Breast epithelium (tissue), 4 donors: Measurements from ENCODE around the gene LGALS7B. TPM values are rescaled to one million over a fixed set of nuclear protein-coding genes. Genes with fewer than 3 reads are reported as not detected.
"Not testable (repeated sequence)": the region's sequence is repeated elsewhere in the genome, so short reads cannot be mapped to it uniquely, and the experiment has no call there.

Source experiments
- DNase-seq, 2 donors: peaks; one replicate each; pipeline ENCODE4 v3.0.0-alpha.2; 2019; ENCODE audit warnings: low spot score in 2 of 2
- H3K27ac ChIP-seq, 2 donors: fragments of 200-600 bp; sonication (generic) in 1 of 2; one replicate each; pipeline ENCODE4 v1.5.1; 2016 to 2019; ENCODE audit warnings: mild to moderate bottlenecking in 1 of 2
- H3K27me3 ChIP-seq, 2 donors: fragments of 200-600 bp; sonication (generic) in 1 of 2; one replicate each; pipeline versions ENCODE4 v1.5.1 to v1.6.0; 2017 to 2019; ENCODE audit warnings: control low read depth in 1 of 2, mild to moderate bottlenecking in 1 of 2
- H3K36me3 ChIP-seq: fragments of 200-600 bp; one replicate; pipeline ENCODE4 v1.5.1; 2019
- H3K4me1 ChIP-seq, 2 donors: fragments of 200-600 bp; sonication (generic); one replicate each; pipeline ENCODE4 v1.5.1; 2016 to 2019; ENCODE audit warnings: control low read depth in 1 of 2
- H3K4me3 ChIP-seq, 3 donors: fragments of 200-600 bp; sonication (generic); 1 replicate in 2 of 3; 2 replicates in 1 of 3; pipeline ENCODE4 v1.5.1; 2016 to 2019; ENCODE audit warnings: mild to moderate bottlenecking in 3 of 3, moderate library complexity in 2 of 3
- H3K9me3 ChIP-seq, 2 donors: fragments of 200-600 bp; sonication (generic) in 1 of 2; one replicate each; pipeline ENCODE4 v1.5.1; 2016 to 2019; ENCODE audit warnings: control low read depth in 1 of 2
- POLR2A ChIP-seq: fragments of 450-650 bp; IDR thresholded peaks from one replicate; pipeline ENCODE4 v1.6.1; 2016; ENCODE audit warnings: antibody characterized with exemption, mild to moderate bottlenecking, moderate library complexity
- POLR2AphosphoS5 ChIP-seq, 3 donors: sonication (generic); formaldehyde crosslinking; IDR thresholded peaks; one replicate each; pipeline ENCODE4 v1.6.1; 2017; ENCODE audit warnings: antibody characterized with exemption in 3 of 3
- intact Hi-C: fragments of 100-400 bp; cut with DNase I; formaldehyde crosslinking; loops from one replicate; pipeline ENCODE4 v1.15.1; 2023; ENCODE audit warnings: low total_unique reads
- total RNA-seq, 3 donors: library from RNA; depleted of rRNA; stranded (reverse); fragments of >200 nt; gene quantifications; one replicate each; pipeline ENCODE4 v1.1.0, GENCODE V29; 2016
- TF ChIP-seq, protein P1 (sequence below), 3 donors: fragments of 450-650 bp; IDR thresholded peaks; one replicate each; pipeline ENCODE4 v1.5.1; 2016 to 2017; ENCODE audit warnings: antibody characterized with exemption in 3 of 3, mild to moderate bottlenecking in 3 of 3, moderate library complexity in 3 of 3

Gene LGALS7B
- total RNA-seq, 3 donors from 2014 or later, result 5.9 to 23.6 TPM; not detected in 1

DNA sequence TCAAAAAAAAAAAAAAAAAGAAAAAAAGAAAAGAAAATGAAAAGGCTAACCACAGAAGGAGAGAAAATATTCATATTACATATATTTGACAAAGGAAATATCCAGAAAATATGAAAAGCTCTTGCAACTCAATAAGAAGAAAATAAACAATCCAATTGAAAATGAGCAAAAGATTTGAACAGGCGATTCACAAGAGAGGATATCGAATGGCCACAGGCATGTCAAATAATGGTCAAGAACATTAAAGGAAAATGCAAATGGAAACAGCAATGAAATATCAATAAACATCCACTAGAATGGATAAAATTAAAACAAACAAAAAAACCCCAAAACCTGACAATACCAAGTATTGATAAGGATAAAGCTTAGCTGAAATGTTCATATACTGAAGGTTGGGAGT is 23.8 kb upstream of the LGALS7B start:
- TF ChIP-seq, protein P1, sequence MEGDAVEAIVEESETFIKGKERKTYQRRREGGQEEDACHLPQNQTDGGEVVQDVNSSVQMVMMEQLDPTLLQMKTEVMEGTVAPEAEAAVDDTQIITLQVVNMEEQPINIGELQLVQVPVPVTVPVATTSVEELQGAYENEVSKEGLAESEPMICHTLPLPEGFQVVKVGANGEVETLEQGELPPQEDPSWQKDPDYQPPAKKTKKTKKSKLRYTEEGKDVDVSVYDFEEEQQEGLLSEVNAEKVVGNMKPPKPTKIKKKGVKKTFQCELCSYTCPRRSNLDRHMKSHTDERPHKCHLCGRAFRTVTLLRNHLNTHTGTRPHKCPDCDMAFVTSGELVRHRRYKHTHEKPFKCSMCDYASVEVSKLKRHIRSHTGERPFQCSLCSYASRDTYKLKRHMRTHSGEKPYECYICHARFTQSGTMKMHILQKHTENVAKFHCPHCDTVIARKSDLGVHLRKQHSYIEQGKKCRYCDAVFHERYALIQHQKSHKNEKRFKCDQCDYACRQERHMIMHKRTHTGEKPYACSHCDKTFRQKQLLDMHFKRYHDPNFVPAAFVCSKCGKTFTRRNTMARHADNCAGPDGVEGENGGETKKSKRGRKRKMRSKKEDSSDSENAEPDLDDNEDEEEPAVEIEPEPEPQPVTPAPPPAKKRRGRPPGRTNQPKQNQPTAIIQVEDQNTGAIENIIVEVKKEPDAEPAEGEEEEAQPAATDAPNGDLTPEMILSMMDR (IDR thresholded peaks at IDR 0.05), result no peak
- TF ChIP-seq POLR2AphosphoS5 (IDR thresholded peaks at IDR 0.05), result no peak
- TF ChIP-seq POLR2A, result no peak
- Histone ChIP-seq H3K4me3 (no peak overlapping the region), H3K27ac (no peak overlapping the region), H3K36me3 (no peaks in the 10 kb centered on the region), H3K4me1 (peaks cover 0 to 3% of the 10 kb centered on the region in 2 donors), H3K27me3 (no peaks in the 10 kb centered on the region), H3K9me3 (no peaks in the 10 kb centered on the region)
- intact Hi-C loops, result no loop called here
- DNase-seq, result no peak

DNA sequence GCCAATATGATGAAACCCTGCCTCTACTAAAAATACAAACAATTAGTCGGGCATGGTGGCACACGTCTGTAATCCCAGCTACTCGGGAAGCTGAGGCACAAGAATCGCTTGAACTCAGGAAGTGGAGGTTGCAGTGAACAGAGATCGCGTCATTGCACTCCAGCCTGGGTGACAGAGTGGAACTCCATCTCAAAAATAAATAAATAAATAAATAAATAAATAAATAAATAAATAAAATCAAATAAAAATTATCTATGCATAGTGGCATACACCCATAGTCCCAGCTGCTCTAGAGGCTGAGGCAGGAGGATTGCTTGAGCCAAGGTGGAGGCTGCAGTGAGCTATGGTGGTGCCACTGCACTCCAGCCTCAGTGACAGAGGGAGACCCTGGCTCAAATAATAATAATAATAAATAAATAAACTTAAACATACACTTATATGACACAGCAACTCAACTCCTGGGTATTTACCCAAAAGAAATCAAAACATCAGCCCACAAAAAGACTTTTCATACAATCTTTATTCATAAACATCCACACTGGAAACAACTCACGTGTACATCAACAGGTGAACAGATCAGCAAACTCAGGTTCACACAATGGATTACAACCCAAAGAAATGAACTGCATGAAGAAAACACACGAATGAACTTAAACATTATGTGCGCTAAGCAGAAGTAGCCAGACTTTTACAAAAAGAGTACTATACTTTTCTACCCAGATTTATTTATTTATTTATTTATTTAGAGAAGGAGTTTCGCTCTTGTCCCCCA is 22.5 kb upstream of the LGALS7B start:
- Histone ChIP-seq H3K4me3 (no peak overlapping the region), H3K27ac (no peak overlapping the region), H3K27me3 (no peaks in the 10 kb centered on the region), H3K9me3 (no peaks in the 10 kb centered on the region), H3K36me3 (no peaks in the 10 kb centered on the region), H3K4me1 (peaks cover 0 to 3% of the 10 kb centered on the region in 2 donors)
- DNase-seq, result no peak
- TF ChIP-seq POLR2AphosphoS5 (IDR thresholded peaks at IDR 0.05) (no peak), POLR2A (no peak)
- TF ChIP-seq, protein P1 (IDR thresholded peaks at IDR 0.05), result no peak
- intact Hi-C loops, result no loop called here

DNA sequence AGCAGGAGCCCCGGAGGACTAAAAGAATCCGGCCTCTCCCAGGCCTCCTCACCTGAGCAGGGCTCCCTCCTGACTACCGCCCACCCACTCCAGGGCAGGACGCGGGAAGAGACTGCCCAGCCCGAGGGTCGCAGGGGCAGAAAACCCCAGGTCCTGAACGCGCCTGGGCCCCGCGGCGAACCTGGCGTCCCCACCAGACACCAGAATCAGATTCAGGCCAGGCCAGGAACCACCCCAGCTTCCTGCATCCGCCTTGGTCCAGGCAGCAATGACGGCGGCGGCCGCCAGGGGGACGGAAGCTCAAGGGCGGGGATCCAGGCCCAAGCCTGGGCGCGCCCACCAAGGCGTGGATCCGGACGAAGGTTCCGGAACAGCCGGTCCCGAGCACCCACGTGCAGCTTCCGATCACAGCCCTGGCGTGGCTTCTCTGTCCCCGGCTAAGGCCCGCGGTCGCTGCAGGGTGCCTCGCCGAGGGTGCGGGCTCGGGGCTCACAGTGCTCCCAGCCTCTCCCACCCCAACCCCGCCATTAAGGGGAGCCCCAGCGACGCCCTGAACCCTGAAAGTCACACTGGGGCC is 19.3 kb upstream of the LGALS7B start:
- Histone ChIP-seq H3K4me1 (peaks cover 0 to 3% of the 10 kb centered on the region in 2 donors), H3K36me3 (no peaks in the 10 kb centered on the region), H3K4me3 (peak overlapping the region; percentile 21 to 66 (median 46)), H3K9me3 (no peaks in the 10 kb centered on the region), H3K27ac (peak overlapping the region; percentile 62 to 91), H3K27me3 (no peaks in the 10 kb centered on the region)
- peak; percentile 84 to 93 for DNase-seq
- intact Hi-C loops, result no loop called here
- TF ChIP-seq POLR2A (no peak), POLR2AphosphoS5 (IDR thresholded peaks at IDR 0.05) (peak; percentile 68 to 80 (median 76))
- TF ChIP-seq, protein P1 (IDR thresholded peaks at IDR 0.05), result peak; percentile 88 to 98 (median 98)

DNA sequence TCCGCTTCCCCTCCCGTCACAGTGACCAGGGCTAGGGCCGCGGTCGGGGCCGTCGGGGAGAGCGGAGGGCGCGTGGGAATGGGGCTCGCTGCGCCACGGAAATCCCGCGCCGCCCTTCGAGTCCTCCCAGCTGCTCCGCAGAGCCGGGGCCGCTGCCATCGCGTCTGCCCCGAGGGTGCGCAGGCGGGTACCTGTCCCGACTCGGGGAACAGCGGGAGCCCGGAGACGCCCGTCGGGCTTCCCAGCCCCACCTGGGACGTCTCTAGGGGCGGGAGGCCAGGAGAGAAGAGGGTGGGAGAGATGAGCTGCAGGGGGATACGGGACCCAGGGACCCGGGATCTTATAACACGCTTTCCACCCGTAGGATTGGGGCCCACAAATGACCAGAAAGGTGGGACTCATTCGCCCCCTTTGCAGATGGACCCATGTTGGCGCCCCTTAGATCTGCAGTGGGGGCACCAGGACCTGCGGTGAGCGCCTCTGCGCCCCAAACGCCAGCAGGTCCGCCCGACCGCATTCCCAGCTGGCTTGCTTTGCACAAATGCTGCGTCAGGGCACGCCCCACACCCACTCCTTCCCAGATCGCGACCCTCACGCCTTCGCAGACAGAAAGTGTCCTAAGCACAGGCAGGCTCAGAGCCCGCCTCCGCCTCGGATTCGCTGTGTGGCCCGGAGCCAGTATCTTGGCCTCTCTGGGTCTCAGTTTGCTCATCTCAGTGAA is 18.6 kb upstream of the LGALS7B start:
- H3K4me3 ChIP-seq, result peak overlapping the region; percentile 11 to 66 (median 46)
- peak overlapping the region; percentile 62 to 91 for H3K27ac ChIP-seq
- H3K9me3 ChIP-seq, H3K36me3 ChIP-seq, H3K4me1 ChIP-seq, intact Hi-C loops, DNase-seq, H3K27me3 ChIP-seq: not testable (repeated sequence)

DNA sequence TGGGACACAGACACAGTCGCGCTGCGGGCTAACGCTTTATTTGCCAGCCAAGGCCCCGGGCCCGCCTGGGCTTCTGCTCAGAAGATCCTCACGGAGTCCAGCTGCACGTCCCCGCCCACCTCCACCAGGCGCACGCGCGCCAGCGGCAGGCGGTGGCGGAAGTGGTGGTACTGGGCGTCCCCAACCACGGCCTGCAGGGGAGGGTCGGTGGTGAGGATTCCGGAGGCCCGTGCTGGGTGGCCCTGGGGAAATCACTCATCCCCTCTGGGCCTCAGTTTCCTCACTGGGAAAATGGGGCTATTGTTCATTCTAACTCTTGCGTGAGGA is 18.1 kb upstream of the LGALS7B start:
- intact Hi-C loops, DNase-seq, H3K4me3 ChIP-seq: not testable (repeated sequence)

DNA sequence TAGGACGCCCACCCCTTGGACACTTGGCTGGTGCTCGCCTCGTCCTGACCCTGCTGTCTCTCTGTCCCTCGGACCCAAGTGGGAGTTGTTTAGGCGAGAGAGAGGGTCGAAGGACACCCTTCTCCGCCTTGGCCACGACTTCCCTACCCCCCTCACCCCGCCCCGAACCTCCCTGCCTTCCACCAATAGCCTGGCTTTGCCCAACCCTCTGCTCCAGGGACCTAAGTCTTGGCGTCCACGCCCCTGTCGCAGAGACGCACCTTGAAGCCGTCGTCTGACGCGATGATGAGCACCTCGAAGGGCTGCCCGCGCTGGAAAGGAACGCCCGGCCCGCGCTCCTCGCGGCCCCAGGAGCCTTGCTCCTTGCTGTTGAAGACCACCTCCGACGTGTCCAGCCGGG is 17.4 kb upstream of the LGALS7B start:
- H3K4me1 ChIP-seq, H3K36me3 ChIP-seq, H3K4me3 ChIP-seq, H3K27me3 ChIP-seq, intact Hi-C loops, H3K9me3 ChIP-seq, H3K27ac ChIP-seq, DNase-seq: not testable (repeated sequence)

More for the DNA sequence above, 18.1 kb upstream of the LGALS7B start:
- H3K27ac ChIP-seq, H3K4me1 ChIP-seq, H3K9me3 ChIP-seq, H3K27me3 ChIP-seq, H3K36me3 ChIP-seq: not testable (repeated sequence)
